HEK293T (cell line): ENCODE results near the gene MEF2C.

ENCODE experiments used
- SP1 ChIP-seq: fragments of 450-650 bp; IDR thresholded peaks from 2 replicates; pipeline ENCODE4 v1.6.1; 2017
- SUZ12 ChIP-seq: fragments of 450-650 bp; IDR thresholded peaks from 2 replicates; pipeline ENCODE4 v1.6.1; 2016; ENCODE audit warnings: mild to moderate bottlenecking

DNA sequence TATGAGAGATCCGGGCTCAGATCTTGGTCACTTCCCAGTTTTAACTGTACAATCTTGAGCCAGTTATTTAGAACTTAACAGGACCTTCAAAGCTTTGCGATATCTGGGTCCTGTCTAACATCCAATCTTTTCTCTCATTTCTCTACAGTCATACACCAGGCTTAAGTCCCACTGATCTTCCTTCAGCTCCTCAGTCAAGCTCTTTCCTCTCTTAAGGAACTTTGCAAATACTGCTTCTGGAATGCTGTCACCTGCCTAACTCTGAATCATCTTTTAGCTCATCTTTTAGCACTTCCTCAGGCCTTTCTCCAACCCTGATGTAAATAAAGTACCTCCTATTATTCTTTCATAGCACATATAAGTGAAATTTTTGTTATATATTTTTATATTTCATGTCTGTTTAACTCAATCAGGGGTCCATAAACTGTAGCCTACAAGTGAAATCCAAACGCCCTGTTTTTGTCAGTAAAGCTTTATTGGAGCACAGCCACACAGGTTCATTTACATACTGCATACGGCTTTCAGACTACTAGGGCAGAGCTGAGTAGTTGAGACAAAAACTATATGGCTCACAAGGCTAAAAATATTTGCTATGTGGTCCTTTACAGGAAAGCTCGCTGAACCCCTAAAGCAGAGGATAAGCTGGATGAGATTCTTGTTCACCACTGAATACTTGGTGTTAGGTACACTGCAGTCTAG, 63.5 kb downstream of the MEF2C start:
- TF ChIP-seq SP1, result no peak
- no peak for TF ChIP-seq SUZ12
